ENCODE data around the gene DYNLL2. TPM values are rescaled to one million over a fixed set of nuclear protein-coding genes. Genes with fewer than 3 reads are reported as not detected.

Gene DYNLL2
- total RNA-seq, 4 donors from 2014 or later, result 12.3 to 26.2 (median 22.7) TPM

GRCh38 chr17:58079300-58080033, 3.8 kb upstream of the DYNLL2 start:
- intact Hi-C loops (cut with DNase I; ENCODE audit: low total_unique reads) (loop anchor here (5.0 to 10.0 kb wide), 2 partner anchors 72 to 225 kb away; partner anchors contain the start of genes MRPS23 and SRSF1), in situ Hi-C loops (cut with MboI; ENCODE audit: low pct_ligation_motif_present in 1 of 4, low pct_unique_long_range_greater_than_20kb in 1 of 4, low sequenced_read_pairs in 3 of 4) (loop anchor here in 2 of 4 donors (10.0 to 25.0 kb wide), 3 partner anchors 65 to 217 kb away; partner anchors contain the start of genes MRPS23 (in 1 of the 2) and VEZF1 (in 1 of the 2))
- WGBS, 2 donors (ENCODE audit: low coverage in 1 of 2), result 54 to 56% methylated on average over 4 to 6 of the region's 6 CpGs

GRCh38 chr17:58081646-58082340, 1.4 kb upstream of the DYNLL2 start:
- Histone ChIP-seq H3K27ac (peak overlapping the region in 2 of 4 donors; percentile 96 to 100), H3K4me3 (no peak overlapping the region), H3K9me3 (no peaks in the 10 kb centered on the region), H3K27me3 (peaks cover 7% of the 10 kb centered on the region), H3K36me3 (no peaks in the 10 kb centered on the region), H3K4me1 (peaks cover 18 to 28% (median 24%) of the 10 kb centered on the region in 4 donors)
- intact Hi-C loops (cut with DNase I; ENCODE audit: low total_unique reads) (loop anchor here (5.0 to 10.0 kb wide), 2 partner anchors 74 to 227 kb away; partner anchors contain the start of genes MRPS23 and SRSF1), in situ Hi-C loops (cut with MboI; ENCODE audit: low pct_ligation_motif_present in 1 of 4, low pct_unique_long_range_greater_than_20kb in 1 of 4, low sequenced_read_pairs in 3 of 4) (loop anchor here in 1 of 4 donors (25.0 kb wide), 2 partner anchors 94 to 219 kb away; partner anchors contain the start of genes MRPS23 and VEZF1)
- TF ChIP-seq EP300 (IDR thresholded peaks at IDR 0.05; ENCODE audit: low read depth) (no peak), POLR2AphosphoS5 (IDR thresholded peaks at IDR 0.05) (no peak), POLR2A (IDR thresholded peaks at IDR 0.05) (no peak)
- TF ChIP-seq, protein P1, sequence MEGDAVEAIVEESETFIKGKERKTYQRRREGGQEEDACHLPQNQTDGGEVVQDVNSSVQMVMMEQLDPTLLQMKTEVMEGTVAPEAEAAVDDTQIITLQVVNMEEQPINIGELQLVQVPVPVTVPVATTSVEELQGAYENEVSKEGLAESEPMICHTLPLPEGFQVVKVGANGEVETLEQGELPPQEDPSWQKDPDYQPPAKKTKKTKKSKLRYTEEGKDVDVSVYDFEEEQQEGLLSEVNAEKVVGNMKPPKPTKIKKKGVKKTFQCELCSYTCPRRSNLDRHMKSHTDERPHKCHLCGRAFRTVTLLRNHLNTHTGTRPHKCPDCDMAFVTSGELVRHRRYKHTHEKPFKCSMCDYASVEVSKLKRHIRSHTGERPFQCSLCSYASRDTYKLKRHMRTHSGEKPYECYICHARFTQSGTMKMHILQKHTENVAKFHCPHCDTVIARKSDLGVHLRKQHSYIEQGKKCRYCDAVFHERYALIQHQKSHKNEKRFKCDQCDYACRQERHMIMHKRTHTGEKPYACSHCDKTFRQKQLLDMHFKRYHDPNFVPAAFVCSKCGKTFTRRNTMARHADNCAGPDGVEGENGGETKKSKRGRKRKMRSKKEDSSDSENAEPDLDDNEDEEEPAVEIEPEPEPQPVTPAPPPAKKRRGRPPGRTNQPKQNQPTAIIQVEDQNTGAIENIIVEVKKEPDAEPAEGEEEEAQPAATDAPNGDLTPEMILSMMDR (IDR thresholded peaks at IDR 0.05), result no peak
- 80 to 86% methylated on average over 1 to 16 of the region's 16 CpGs for WGBS, 2 donors (ENCODE audit: low coverage in 1 of 2)
- DNase-seq, result no peak

More at GRCh38 chr17:58079300-58080033, 3.8 kb upstream of the DYNLL2 start:
- no peaks in the 10 kb centered on the region for H3K9me3 ChIP-seq
- H3K27ac ChIP-seq, result no peak overlapping the region
- H3K4me1 ChIP-seq, result peaks cover 2 to 5% (median 4%) of the 10 kb centered on the region in 4 donors
- DNase-seq, result no peak
- no peaks in the 10 kb centered on the region for H3K36me3 ChIP-seq
- H3K4me3 ChIP-seq, result no peak overlapping the region
- TF ChIP-seq POLR2A (IDR thresholded peaks at IDR 0.05) (no peak), POLR2AphosphoS5 (IDR thresholded peaks at IDR 0.05) (no peak), EP300 (IDR thresholded peaks at IDR 0.05; ENCODE audit: low read depth) (no peak)
- TF ChIP-seq, protein P1 (IDR thresholded peaks at IDR 0.05), result no peak
- H3K27me3 ChIP-seq, result peaks cover 15% of the 10 kb centered on the region

- Histone ChIP-seq H3K27ac (peak overlapping the region; percentile 94 to 100 (median 98)), H3K36me3 (no peaks in the 10 kb centered on the region), H3K9me3 (no peaks in the 10 kb centered on the region), H3K4me3 (peak overlapping the region in 1 of 4 donors; percentile 95), H3K4me1 (peaks cover 23 to 35% (median 24%) of the 10 kb centered on the region in 4 donors), H3K27me3 (peaks cover 5% of the 10 kb centered on the region)
- in situ Hi-C loops (cut with MboI; ENCODE audit: low pct_ligation_motif_present in 1 of 4, low pct_unique_long_range_greater_than_20kb in 1 of 4, low sequenced_read_pairs in 3 of 4), result loop anchor here in 1 of 4 donors (25.0 kb wide), 2 partner anchors 95 to 220 kb away; partner anchors contain the start of genes MRPS23 and VEZF1
- intact Hi-C loops (cut with DNase I; ENCODE audit: low total_unique reads), result loop anchor here (5.0 to 10.0 kb wide), 2 partner anchors 75 to 228 kb away; partner anchors contain the start of genes MRPS23 and SRSF1
- WGBS, 2 donors (ENCODE audit: low coverage in 1 of 2), result 82% methylated on average over 9 of the region's 10 CpGs; no CpG with 5 or more reads in 1 of the 2 donors
- DNase-seq, result no peak
- TF ChIP-seq EP300 (IDR thresholded peaks at IDR 0.05; ENCODE audit: low read depth), result no peak
- TF ChIP-seq, protein P1 (IDR thresholded peaks at IDR 0.05), result no peak
- TF ChIP-seq POLR2A (IDR thresholded peaks at IDR 0.05), result no peak
- no peak for TF ChIP-seq POLR2AphosphoS5 (IDR thresholded peaks at IDR 0.05)
These were observed 814 bp upstream of the DYNLL2 start for GRCh38 chr17:58082341-58082869.
